Measurements from ENCODE around the gene ICA1.

Gene ICA1

DNA sequence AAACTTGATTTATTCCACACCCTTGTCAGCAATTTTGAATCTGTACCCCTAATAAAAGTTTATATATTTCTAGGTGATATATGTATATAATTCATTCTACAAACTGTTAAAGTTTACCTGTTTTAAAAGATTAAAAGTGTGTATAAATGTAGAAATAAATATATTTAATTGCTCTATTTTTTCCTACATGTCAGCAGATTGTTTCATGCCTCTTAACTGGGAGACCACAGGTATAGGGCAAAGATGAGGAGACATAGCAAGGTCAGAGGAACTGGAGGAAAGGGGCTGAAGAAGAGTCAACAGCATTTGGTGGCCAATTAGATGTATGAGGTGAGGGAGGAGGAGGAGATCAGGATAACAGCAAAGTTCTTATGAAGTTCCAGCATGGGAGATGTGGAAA is 183.5 kb downstream of the ICA1 start:
- no peaks in the 10 kb centered on the region for H3K4me1 ChIP-seq (ENCODE audit: control insufficient read depth, insufficient read depth, low read length)
- no peak overlapping the region for H3K4me3 ChIP-seq (ENCODE audit: low read depth, low read length)
- H3K9me3 ChIP-seq (ENCODE audit: control insufficient read depth, insufficient read depth, low read depth, low read length): no peaks in the 10 kb centered on the region
- POLR2A ChIA-PET: no interaction called here
- TF ChIP-seq ZNF239 (tag by site-specific recombination; IDR thresholded peaks at IDR 0.05) (no peak), ZFP37 (tag by site-specific recombination; IDR thresholded peaks at IDR 0.05) (no peak), BCL11B (tag by site-specific recombination; IDR thresholded peaks at IDR 0.05; ENCODE audit: low read depth) (no peak), KLF8 (tag by site-specific recombination; IDR thresholded peaks at IDR 0.05) (no peak), ZNF544 (tag by site-specific recombination; IDR thresholded peaks at IDR 0.05) (no peak), ZFHX2 (tag by site-specific recombination; conservative IDR thresholded peaks at IDR 0.05) (no peak), ZXDB (tag by site-specific recombination; IDR thresholded peaks at IDR 0.05) (no peak), ZNF560 (tag by site-specific recombination; IDR thresholded peaks at IDR 0.05; ENCODE audit: borderline replicate concordance) (no peak), GFI1B (tag by site-specific recombination; IDR thresholded peaks at IDR 0.05) (no peak), ZNF341 (tag by site-specific recombination; IDR thresholded peaks at IDR 0.05; ENCODE audit: low read depth) (no peak), ZNF48 (tag by site-specific recombination; IDR thresholded peaks at IDR 0.05) (no peak)
- TF ChIP-seq, protein P1, sequence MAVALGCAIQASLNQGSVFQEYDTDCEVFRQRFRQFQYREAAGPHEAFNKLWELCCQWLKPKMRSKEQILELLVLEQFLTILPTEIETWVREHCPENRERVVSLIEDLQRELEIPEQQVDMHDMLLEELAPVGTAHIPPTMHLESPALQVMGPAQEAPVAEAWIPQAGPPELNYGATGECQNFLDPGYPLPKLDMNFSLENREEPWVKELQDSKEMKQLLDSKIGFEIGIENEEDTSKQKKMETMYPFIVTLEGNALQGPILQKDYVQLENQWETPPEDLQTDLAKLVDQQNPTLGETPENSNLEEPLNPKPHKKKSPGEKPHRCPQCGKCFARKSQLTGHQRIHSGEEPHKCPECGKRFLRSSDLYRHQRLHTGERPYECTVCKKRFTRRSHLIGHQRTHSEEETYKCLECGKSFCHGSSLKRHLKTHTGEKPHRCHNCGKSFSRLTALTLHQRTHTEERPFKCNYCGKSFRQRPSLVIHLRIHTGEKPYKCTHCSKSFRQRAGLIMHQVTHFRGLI (tag by site-specific recombination; IDR thresholded peaks at IDR 0.05): no peak
- H3K36me3 ChIP-seq (ENCODE audit: control insufficient read depth in 2 of 2, insufficient read depth in 1 of 2, low read length in 2 of 2): no peaks in the 10 kb centered on the region
- no peak overlapping the region for H3K27ac ChIP-seq (ENCODE audit: extremely low read depth, low read depth, low read length)
- CTCF ChIA-PET: no interaction called here

DNA sequence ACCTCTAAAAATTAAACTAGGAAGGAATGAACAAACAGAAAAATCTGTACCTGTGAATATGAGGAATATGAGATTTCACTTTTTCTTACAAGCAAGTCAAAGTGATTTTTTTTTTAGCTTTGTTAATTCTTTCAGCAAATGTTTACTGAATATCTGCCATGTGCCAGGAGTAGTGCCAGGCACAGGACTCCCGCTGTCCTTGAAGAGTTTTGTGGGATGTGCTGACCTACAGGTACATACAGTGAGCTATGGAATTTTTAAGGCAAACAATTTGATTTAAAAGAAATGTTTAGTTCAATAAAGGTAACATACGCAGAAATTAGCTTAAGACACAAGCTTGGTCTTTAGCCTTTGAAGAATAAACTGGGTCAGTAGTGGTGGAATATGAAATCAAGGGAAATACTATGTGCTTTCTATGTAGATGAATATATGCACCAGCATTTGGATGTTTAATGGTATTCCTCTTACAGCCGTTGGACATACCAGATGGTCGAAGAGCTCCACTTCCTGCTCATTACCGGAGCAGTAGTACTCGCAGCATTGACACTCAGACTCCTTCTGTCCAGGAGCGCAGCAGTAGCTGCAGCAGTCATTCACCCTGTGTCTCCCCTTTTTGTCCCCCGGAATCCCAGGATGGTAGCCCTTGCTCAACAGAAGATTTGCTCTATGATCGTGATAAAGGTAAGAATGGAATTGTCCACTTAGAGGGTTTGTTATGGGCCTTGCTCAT is 191.4 kb downstream of the ICA1 start:
- Histone ChIP-seq H3K4me3 (ENCODE audit: low read depth, low read length) (no peak overlapping the region), H3K36me3 (ENCODE audit: control insufficient read depth in 2 of 2, insufficient read depth in 1 of 2, low read length in 2 of 2) (no peaks in the 10 kb centered on the region), H3K9me3 (ENCODE audit: control insufficient read depth, insufficient read depth, low read depth, low read length) (no peaks in the 10 kb centered on the region), H3K4me1 (ENCODE audit: control insufficient read depth, insufficient read depth, low read length) (peaks cover 5% of the 10 kb centered on the region; the same call in 1 of the 2 replicates), H3K27ac (ENCODE audit: extremely low read depth, low read depth, low read length) (no peak overlapping the region)
- TF ChIP-seq, protein P2, sequence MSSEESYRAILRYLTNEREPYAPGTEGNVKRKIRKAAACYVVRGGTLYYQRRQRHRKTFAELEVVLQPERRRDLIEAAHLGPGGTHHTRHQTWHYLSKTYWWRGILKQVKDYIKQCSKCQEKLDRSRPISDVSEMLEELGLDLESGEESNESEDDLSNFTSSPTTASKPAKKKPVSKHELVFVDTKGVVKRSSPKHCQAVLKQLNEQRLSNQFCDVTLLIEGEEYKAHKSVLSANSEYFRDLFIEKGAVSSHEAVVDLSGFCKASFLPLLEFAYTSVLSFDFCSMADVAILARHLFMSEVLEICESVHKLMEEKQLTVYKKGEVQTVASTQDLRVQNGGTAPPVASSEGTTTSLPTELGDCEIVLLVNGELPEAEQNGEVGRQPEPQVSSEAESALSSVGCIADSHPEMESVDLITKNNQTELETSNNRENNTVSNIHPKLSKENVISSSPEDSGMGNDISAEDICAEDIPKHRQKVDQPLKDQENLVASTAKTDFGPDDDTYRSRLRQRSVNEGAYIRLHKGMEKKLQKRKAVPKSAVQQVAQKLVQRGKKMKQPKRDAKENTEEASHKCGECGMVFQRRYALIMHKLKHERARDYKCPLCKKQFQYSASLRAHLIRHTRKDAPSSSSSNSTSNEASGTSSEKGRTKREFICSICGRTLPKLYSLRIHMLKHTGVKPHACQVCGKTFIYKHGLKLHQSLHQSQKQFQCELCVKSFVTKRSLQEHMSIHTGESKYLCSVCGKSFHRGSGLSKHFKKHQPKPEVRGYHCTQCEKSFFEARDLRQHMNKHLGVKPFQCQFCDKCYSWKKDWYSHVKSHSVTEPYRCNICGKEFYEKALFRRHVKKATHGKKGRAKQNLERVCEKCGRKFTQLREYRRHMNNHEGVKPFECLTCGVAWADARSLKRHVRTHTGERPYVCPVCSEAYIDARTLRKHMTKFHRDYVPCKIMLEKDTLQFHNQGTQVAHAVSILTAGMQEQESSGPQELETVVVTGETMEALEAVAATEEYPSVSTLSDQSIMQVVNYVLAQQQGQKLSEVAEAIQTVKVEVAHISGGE (tag by site-specific recombination; conservative IDR thresholded peaks at IDR 0.05; ENCODE audit: low read depth): no peak
- no peak for TF ChIP-seq ZNF112 (tag by site-specific recombination; IDR thresholded peaks at IDR 0.05)
- POLR2A ChIA-PET: no interaction called here
- CTCF ChIA-PET: interaction anchor here (0.6 kb wide), 1 partner anchor 320 kb away, joined by 3 read pairs; no protein-coding TSS in a partner anchor

DNA sequence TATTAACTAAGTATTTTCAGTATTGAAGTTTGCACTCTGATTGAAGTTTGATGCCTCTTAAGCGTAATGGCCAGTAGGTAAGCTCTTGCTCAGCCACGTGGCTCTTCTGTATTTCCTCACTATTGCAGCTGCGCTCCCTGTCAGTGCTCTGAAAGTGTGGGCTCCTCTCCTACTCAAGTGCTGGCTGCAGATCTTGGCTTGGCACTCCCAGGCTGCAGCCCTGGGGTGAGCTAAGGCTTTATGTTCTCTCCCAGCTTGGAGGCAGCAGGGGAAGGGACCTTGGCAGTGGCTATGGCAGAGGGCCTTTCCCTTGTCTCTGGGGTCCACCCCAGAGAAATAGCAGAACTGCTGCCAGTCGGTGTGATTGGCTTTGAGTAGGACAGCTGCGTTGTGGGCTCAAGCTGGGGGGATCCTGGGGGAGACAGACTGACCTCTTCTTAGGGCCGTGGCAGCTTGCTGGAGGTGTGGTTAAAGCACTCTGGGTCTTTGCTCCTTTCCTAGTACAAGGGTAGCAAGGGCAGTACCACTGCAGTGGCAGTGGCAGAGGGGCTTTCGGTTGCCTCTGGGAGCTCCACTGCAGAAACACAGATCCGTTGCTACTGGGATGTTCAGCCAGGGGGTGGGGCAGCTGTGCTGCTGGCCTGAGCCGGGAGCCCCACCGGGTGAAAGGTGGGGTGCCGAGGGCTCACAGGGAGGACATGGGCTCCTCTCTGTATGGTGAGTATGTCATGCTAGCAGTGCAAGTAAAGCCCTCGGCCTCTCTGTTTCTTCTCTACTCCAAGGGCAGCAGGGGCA is 192.9 kb downstream of the ICA1 start:
- TF ChIP-seq ZNF274 (IDR thresholded peaks at IDR 0.05; ENCODE audit: low read length) (no peak), ZNF274 (tag by site-specific recombination; IDR thresholded peaks at IDR 0.05; ENCODE audit: borderline replicate concordance) (no peak), ZNF266 (tag by site-specific recombination; IDR thresholded peaks at IDR 0.05; ENCODE audit: low read depth) (no peak), ZNF777 (tag by site-specific recombination; IDR thresholded peaks at IDR 0.05; ENCODE audit: borderline replicate concordance) (no peak), ZEB2 (tag by site-specific recombination; IDR thresholded peaks at IDR 0.05) (no peak), ZNF335 (tag by site-specific recombination; conservative IDR thresholded peaks at IDR 0.05) (no peak), ZIC2 (tag by site-specific recombination; IDR thresholded peaks at IDR 0.05) (no peak), ZNF37A (tag by site-specific recombination; IDR thresholded peaks at IDR 0.05) (no peak), ZNF302 (tag by site-specific recombination; IDR thresholded peaks at IDR 0.05; ENCODE audit: low read depth) (no peak)
- TF ChIP-seq, protein P3, sequence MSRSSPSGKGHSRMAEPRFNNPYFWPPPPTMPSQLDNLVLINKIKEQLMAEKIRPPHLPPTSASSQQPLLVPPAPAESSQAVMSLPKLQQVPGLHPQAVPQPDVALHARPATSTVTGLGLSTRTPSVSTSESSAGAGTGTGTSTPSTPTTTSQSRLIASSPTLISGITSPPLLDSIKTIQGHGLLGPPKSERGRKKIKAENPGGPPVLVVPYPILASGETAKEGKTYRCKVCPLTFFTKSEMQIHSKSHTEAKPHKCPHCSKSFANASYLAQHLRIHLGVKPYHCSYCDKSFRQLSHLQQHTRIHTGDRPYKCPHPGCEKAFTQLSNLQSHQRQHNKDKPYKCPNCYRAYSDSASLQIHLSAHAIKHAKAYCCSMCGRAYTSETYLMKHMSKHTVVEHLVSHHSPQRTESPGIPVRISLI (tag by site-specific recombination; IDR thresholded peaks at IDR 0.05): no peak
- no peaks in the 10 kb centered on the region for H3K9me3 ChIP-seq (ENCODE audit: control insufficient read depth, insufficient read depth, low read depth, low read length)
- no peaks in the 10 kb centered on the region for H3K36me3 ChIP-seq (ENCODE audit: control insufficient read depth in 2 of 2, insufficient read depth in 1 of 2, low read length in 2 of 2)
- H3K27ac ChIP-seq (ENCODE audit: extremely low read depth, low read depth, low read length): no peak overlapping the region
- CTCF ChIA-PET: interaction anchor here (0.6 kb wide), 1 partner anchor 124 kb away, joined by 4 read pairs; no protein-coding TSS in a partner anchor
- no peak overlapping the region for H3K4me3 ChIP-seq (ENCODE audit: low read depth, low read length)
- H3K4me1 ChIP-seq (ENCODE audit: control insufficient read depth, insufficient read depth, low read length): peaks cover 6% of the 10 kb centered on the region; the same call in 1 of the 2 replicates
- POLR2A ChIA-PET: no interaction called here

All from HEK293 (cell line).